Skeletal muscle satellite cell (primary cell): ENCODE measurements around the gene P2RX6.
A peak's percentile ranks its signal among the peaks of the same experiment; 100 is the strongest.
"Not testable (repeated sequence)": the region's sequence is repeated elsewhere in the genome, so short reads cannot be mapped to it uniquely, and the experiment has no call there.

Experiments
- H3K27me3 ChIP-seq: 2 replicates; pipeline ENCODE4 v1.7.0; 2013; ENCODE audit warnings: low read length; ENCODE audit not compliant: control insufficient read depth, insufficient read depth
- H3K36me3 ChIP-seq: 2 replicates; pipeline ENCODE4 v1.7.0; 2013; ENCODE audit warnings: mild to moderate bottlenecking, control low read depth, low read length; ENCODE audit not compliant: insufficient read depth
- H3K4me1 ChIP-seq: 2 replicates; pipeline ENCODE4 v1.7.0; 2013; ENCODE audit warnings: low read length; ENCODE audit not compliant: control insufficient read depth, insufficient read depth
- H3K4me2 ChIP-seq: 2 replicates; pipeline ENCODE4 v1.7.0; 2013; ENCODE audit warnings: mild to moderate bottlenecking, low read length
- H3K4me3 ChIP-seq: 2 replicates; pipeline ENCODE4 v1.7.0; 2013; ENCODE audit warnings: low read length
- H3K9ac ChIP-seq: 2 replicates; pipeline ENCODE4 v1.7.0; 2013; ENCODE audit warnings: mild to moderate bottlenecking, low read depth, low read length, moderate library complexity
- H3K9me3 ChIP-seq: replicated peaks from 2 replicates; pipeline ENCODE4 v1.7.0; 2013; ENCODE audit warnings: mild to moderate bottlenecking, control low read depth, low read length

The P2RX6 gene

DNA sequence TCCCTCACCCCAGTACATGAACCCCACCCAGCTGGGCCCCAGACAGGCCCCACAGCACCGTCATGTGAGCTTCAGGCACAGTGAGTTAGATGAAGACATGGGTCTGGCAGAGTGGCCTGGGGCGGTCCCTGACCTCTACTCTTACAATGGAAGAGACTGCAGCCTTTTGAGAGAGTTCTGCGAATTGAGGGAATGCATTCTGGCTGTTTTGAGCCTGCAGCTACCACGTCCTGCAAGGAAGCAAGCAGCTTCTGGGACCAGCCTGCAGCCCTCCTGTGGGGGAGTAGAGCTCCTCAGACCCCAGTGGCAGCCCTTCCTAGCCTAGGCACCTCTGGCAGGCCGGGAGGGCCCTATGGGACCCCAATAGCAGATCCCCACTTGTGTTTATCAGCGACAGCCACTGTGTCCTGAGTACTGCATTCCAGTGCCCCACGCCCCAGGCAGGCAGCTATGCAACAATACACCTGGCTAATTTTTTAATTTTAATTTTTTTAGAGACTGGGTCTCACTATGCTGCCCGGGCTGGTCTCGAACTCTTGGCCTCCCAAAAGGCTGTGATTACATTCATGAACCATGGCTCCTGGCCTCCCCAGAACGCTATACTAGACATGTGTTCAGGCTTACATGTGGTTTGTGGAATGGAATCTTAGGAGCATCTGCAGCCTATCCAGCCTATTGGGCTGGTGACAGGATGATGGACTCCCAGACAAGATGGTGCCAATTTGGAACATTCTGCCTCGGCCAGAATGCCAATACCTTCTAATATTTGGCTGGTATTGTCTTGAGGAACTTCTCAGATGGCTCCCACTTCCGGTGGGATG lies 18.1 kb downstream of the P2RX6 start:
- H3K4me3 ChIP-seq = no peak overlapping the region
- no peak overlapping the region for H3K9ac ChIP-seq
- H3K4me1 ChIP-seq = peaks cover 14% of the 10 kb centered on the region
- no peaks in the 10 kb centered on the region for H3K36me3 ChIP-seq
- H3K27me3 ChIP-seq = peaks cover 54% of the 10 kb centered on the region
- no peaks in the 10 kb centered on the region for H3K9me3 ChIP-seq
- H3K4me2 ChIP-seq = no peak overlapping the region

DNA sequence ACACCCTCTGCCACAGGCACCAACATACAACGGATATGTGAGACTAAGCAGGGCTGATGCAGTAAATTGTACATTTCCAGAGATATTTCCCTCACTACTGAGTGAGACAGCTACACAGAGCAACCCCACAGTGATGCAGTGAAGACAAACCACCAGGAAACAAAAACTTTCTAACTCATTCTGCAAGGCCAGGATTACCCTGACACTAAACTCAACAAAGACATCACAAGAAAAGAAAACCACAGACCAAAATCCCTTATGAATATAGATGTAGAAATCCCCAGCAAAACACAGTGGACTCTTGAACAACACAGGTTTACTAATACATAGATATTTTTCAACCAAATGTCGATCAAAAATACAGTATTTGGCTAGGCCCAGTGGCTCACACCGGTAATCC lies 18.9 kb downstream of the P2RX6 start:
- Histone ChIP-seq H3K9ac (no peak overlapping the region), H3K27me3 (peaks cover 48% of the 10 kb centered on the region)

DNA sequence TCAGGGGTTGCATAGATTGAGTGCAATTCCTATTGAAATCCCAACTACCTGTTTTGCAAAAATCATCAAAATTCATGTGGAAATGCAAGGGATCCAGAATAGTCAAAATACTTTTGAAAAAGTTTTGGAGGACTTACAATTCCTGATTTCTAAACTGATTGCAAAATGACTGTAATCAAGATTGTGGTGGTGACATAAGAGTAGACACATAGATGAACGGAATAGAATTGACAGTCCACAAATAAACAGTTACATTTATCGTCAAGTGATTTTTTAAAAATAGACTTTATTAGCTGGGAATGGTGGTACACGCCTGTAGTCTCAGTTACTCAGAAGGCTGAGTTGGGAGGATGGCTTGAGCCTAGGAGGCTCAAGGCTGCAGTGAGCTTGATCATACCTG lies 20.0 kb downstream of the P2RX6 start:
- H3K9me3 ChIP-seq = no peaks in the 10 kb centered on the region
- H3K4me1 ChIP-seq = peaks cover 20% of the 10 kb centered on the region
- no peak overlapping the region for H3K4me3 ChIP-seq
- no peak overlapping the region for H3K9ac ChIP-seq
- H3K4me2 ChIP-seq = no peak overlapping the region
- peaks cover 38% of the 10 kb centered on the region for H3K27me3 ChIP-seq
- H3K36me3 ChIP-seq = no peaks in the 10 kb centered on the region

More for the DNA sequence above, 18.9 kb downstream of the P2RX6 start:
- H3K36me3 ChIP-seq = no peaks in the 10 kb centered on the region
- H3K4me2 ChIP-seq = no peak overlapping the region
- peaks cover 20% of the 10 kb centered on the region for H3K4me1 ChIP-seq
- H3K9me3 ChIP-seq = no peaks in the 10 kb centered on the region
- no peak overlapping the region for H3K4me3 ChIP-seq

DNA sequence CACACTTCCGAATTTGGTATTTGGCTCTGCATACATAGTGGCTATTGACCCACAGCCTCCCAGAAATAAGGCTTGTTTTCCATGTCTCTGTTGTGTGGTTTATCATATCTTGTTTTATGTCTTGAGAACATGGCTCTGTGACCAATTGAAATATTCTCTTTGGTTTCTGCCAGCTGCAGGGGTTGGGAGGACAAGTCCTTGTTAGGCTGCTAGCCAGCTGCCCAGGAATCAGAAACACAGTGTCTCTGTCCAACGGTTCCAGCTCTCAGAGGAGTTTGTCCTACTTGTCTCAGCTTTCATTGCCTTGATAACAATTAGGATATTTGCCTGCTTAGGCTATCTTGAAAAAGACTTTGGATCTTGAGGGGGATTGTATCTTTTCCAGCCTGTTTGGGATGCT lies 23.4 kb downstream of the P2RX6 start:
- H3K27me3 ChIP-seq = peaks cover 7% of the 10 kb centered on the region
- H3K9me3 ChIP-seq = no peaks in the 10 kb centered on the region
- no peak overlapping the region for H3K9ac ChIP-seq
- no peaks in the 10 kb centered on the region for H3K36me3 ChIP-seq
- H3K4me1 ChIP-seq = peaks cover 29% of the 10 kb centered on the region
- no peak overlapping the region for H3K4me3 ChIP-seq
- no peak overlapping the region for H3K4me2 ChIP-seq

DNA sequence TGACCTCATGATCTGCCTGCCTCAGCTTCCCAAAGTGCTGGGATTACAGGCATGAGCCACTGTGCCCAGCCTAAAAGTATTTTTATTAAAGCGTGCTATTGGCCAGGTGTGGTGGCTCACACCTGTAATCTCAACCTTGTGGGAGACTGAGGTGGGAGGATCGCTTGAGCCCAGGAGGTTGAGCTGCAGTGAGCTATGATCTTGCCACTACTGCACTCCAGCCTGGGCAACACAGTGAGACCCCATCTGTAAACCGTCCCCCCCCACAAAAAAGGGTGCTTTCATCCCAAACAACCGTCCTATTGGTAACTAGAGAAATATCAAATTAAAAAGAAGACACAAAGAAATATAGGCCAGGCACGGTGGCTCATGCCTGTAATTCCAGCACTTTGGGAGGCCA lies 24.2 kb downstream of the P2RX6 start:
- not testable (repeated sequence) for H3K27me3 ChIP-seq, H3K4me3 ChIP-seq, H3K36me3 ChIP-seq, H3K9me3 ChIP-seq, H3K9ac ChIP-seq, H3K4me2 ChIP-seq
- peaks cover 36% of the 10 kb centered on the region for H3K4me1 ChIP-seq

DNA sequence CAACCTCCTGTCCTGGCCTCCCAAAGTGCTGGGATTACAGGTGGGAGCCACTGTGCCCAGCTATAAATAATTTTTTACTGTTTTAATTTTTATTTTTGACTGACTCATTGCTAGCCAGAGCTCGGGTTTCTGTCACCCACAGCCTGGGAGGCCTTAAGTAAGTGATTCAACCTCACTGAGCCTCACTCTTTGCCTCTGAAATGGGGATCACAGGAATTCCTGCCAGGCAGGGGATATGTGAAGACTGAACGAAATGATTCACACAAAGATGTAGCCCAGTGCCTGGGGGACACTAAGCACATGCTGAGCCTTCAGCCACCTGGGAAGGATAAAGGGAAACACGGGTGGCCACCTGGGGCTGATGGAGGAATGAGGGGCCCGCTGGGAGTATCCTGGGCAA lies 27.0 kb downstream of the P2RX6 start:
- H3K9me3 ChIP-seq = no peaks in the 10 kb centered on the region
- no peaks in the 10 kb centered on the region for H3K27me3 ChIP-seq
- H3K4me1 ChIP-seq = peaks cover 55% of the 10 kb centered on the region
- H3K4me3 ChIP-seq = no peak overlapping the region
- no peak overlapping the region for H3K9ac ChIP-seq
- H3K4me2 ChIP-seq = no peak overlapping the region
- H3K36me3 ChIP-seq = no peaks in the 10 kb centered on the region

DNA sequence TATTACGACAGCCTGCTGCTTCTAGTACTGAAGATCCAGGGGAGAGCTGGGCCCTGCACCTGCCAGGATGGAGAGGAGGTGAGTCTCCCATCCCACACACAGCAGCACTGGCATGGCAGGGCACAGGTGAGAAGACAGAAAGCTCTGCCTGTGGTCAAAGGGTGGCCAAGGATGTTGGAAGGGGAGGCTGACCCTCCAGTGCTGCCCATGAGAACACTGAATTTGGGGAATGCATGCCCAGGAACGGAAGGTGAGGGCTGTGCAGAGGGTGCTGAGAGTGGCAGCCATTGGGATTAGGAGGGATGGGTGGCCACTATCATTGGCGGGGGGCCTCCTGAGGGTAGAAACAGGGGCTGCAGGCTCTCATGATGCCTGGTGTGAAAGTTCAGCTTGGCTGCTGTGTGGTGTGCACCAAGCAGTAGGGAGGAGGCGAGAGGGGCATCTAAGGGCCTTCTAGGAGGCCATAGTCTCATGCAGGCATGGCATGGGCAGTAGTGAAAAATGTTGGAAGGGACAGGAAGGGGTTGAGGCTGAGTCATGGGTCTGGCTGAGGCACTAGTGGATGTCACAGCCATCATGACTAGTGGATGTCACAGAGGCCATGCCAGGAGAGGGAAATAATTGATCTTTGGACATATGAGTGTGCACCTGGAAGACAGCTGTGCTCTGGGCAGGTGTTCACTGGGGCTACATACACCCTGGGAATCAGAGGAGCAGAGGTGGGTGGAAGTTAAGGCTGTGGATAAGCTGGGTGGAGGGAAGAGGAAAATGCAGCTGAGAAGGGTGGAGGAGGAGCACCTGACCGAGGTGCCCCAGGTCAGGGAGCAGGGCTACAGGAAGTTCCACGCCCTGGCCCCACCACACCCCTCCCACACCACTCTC lies 28.3 kb downstream of the P2RX6 start:
- H3K36me3 ChIP-seq = no peaks in the 10 kb centered on the region
- no peaks in the 10 kb centered on the region for H3K27me3 ChIP-seq
- peak overlapping the region; percentile 25 for H3K4me2 ChIP-seq
- H3K9ac ChIP-seq = no peak overlapping the region
- no peak overlapping the region for H3K4me3 ChIP-seq
- no peaks in the 10 kb centered on the region for H3K9me3 ChIP-seq
- peaks cover 46% of the 10 kb centered on the region for H3K4me1 ChIP-seq

DNA sequence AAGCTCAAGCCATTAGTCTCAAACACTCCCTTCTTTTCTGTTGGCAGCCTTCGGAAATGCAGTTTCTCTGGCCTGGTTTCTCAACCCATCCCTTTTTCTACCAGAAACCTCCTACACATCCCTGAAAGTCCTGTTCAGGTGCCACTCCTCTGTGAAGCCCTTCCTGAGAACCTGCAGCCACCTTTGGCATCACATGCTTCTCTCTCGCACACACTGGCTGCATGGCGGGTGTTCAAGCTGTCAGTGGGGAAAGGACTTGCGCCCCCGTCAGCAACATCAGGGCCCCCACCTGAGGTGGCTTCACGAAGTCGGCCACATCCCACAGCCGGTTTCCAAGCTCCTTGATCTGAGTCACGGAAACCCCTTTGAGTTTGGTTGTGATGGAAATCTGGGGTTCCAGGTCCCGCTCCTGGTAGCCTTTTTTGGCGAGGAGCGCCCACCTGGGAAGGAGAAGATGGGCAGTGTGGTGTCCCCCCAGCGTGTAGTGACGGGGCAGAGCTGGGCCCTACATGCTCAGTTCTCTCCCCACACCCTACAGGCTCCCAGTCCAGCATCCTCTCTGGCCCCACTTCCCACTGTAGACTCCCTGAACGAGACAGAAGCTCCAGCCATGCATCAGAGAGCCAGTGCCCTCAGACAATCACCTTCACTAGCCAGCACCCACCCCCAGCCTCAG lies 29.0 kb downstream of the P2RX6 start:
- Histone ChIP-seq H3K27me3 (no peaks in the 10 kb centered on the region), H3K4me2 (peak overlapping the region; percentile 42), H3K4me3 (peak overlapping the region; percentile 24), H3K4me1 (peaks cover 40% of the 10 kb centered on the region), H3K9ac (peak overlapping the region; percentile 58), H3K9me3 (no peaks in the 10 kb centered on the region), H3K36me3 (no peaks in the 10 kb centered on the region)

DNA sequence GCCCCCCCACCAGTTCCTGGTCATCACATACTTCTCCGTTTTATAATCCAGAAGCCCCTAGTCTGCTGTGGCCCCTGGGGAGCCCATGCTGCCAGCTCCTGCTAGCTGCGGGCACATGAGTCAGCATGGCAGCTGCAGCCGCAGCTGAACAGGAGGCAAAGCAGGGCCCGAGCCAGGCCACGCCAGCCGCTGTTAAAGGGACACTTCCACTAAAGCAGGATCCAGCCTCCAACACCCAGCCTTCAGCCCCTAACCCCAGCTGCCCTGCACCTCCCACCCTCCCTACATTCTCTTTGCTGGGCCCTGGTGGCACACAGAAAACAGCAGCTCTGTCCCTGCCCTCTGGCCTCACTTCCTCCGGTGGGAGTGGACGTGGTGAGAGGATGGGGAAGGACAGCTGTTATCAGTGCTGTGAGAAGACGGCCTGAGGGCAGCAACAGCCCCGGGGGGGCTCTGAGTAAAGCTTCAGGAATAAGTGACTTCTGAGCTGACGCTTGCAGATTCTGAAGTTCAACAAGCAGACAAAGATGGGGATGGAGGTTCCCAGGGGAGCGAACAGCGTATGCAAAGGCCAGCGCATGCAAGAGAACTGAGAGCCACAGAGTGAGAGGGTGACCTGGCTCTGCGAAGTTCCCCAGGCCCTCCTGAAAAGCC lies 30.1 kb downstream of the P2RX6 start:
- Histone ChIP-seq H3K9ac (peak overlapping the region; percentile 70), H3K4me3 (peak overlapping the region; percentile 72), H3K36me3 (no peaks in the 10 kb centered on the region), H3K4me1 (peaks cover 40% of the 10 kb centered on the region), H3K9me3 (no peaks in the 10 kb centered on the region), H3K4me2 (peak overlapping the region; percentile 87), H3K27me3 (no peaks in the 10 kb centered on the region)

DNA sequence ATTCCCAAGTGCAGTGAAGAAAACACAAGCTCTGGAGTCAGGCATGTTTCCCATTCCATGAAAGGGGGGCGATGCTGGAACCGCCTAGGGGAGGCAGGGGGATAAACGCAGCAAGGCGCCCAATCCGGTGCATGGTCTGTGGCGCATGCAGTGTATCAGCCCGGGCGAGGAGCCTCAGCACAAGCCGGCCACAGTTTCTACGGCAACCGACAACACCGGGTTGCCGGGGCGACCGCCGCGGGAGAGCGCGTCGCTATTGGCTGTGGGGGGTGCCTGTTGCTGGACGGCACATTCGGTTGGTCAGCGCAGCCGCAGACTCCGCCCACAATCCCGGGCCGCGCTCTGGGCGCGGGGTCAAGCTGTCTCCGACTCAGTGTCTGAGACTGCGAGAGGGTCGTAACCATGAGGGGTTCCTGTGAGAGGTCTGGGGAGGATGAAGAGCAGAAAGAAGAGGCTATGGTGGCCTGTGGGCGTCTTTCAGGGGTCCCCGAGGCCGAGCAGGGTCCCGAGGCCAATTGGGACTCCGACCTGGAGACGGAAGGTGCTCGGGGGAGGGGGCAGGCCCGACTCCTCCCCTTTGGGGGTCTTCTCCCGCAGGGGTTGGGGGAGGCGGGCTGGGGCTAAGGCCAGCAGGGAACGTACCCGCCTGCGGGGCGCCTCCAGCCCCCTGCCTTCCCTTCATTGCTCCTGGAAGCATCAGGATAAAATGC lies 30.8 kb downstream of the P2RX6 start, which contains the start of gene LRRC74B:
TSS of gene LRRC74B (plus strand) at position 362 of the 710 bp plus-strand sequence. CDS start at position 403, 41 bp downstream.
- Histone ChIP-seq H3K4me1 (peaks cover 40% of the 10 kb centered on the region), H3K9ac (peak within 1 kb of the TSS; percentile 70), H3K27me3 (no peaks in the 10 kb centered on the region), H3K4me3 (peak within 1 kb of the TSS; percentile 72), H3K4me2 (peak within 1 kb of the TSS; percentile 87), H3K9me3 (no peaks in the 10 kb centered on the region), H3K36me3 (no peaks in the 10 kb centered on the region)
